Osteocyte (in vitro differentiated cells): ENCODE measurements around the gene NDUFB2. TPM values are rescaled to one million over a fixed set of nuclear protein-coding genes. Genes with fewer than 3 reads are reported as not detected.
"Not testable (repeated sequence)": the region's sequence is repeated elsewhere in the genome, so short reads cannot be mapped to it uniquely, and the experiment has no call there.

Experiments
- DNase-seq: peaks from one replicate; pipeline ENCODE4 v3.0.0; 2021; ENCODE audit warnings: mixed read lengths; ENCODE audit not compliant: unreplicated experiment; ENCODE audit errors: extremely low spot score
- H3K27ac Mint-ChIP-seq: one replicate; pipeline ENCODE4 v1.8.0; 2021; ENCODE audit warnings: mild to moderate bottlenecking, mixed read lengths; ENCODE audit not compliant: unreplicated experiment
- H3K27me3 Mint-ChIP-seq: one replicate; pipeline ENCODE4 v1.8.0; 2021; ENCODE audit warnings: mixed read lengths; ENCODE audit not compliant: unreplicated experiment
- H3K36me3 Mint-ChIP-seq: one replicate; pipeline ENCODE4 v1.8.0; 2021; ENCODE audit warnings: mixed read lengths; ENCODE audit not compliant: unreplicated experiment
- H3K4me1 Mint-ChIP-seq: one replicate; pipeline ENCODE4 v1.8.0; 2021; ENCODE audit warnings: mixed read lengths; ENCODE audit not compliant: unreplicated experiment
- H3K4me3 Mint-ChIP-seq: one replicate; pipeline ENCODE4 v1.8.0; 2021; ENCODE audit warnings: mild to moderate bottlenecking, moderate library complexity, mixed read lengths; ENCODE audit not compliant: unreplicated experiment
- H3K9me3 Mint-ChIP-seq: one replicate; pipeline ENCODE4 v1.8.0; 2021; ENCODE audit warnings: mixed read lengths; ENCODE audit not compliant: unreplicated experiment
- CTCF ChIP-seq: fragments of 200-600 bp; sonication (generic); IDR thresholded peaks from 2 replicates; pipeline ENCODE4 v1.5.0; 2021; ENCODE audit warnings: antibody characterized with exemption, mild to moderate bottlenecking, moderate library complexity
- total RNA-seq: library from RNA; stranded (reverse); gene quantifications from 2 replicates; pipeline ENCODE4 v1.2.1, GENCODE V29; 2021

The NDUFB2 gene
- total RNA-seq, 1 donor from 2014 or later: 184 TPM

GRCh38 chr7:140674899-140675701 lies 21.4 kb upstream of the NDUFB2 start:
- H3K4me3 Mint-ChIP-seq: peak overlapping the region; percentile 30
- peaks cover 30% of the 10 kb centered on the region for H3K4me1 Mint-ChIP-seq

GRCh38 chr7:140675726-140676125 lies 20.8 kb upstream of the NDUFB2 start:
- peaks cover 30% of the 10 kb centered on the region for H3K4me1 Mint-ChIP-seq
- DNase-seq: no peak
- no peaks in the 10 kb centered on the region for H3K27me3 Mint-ChIP-seq
- no peak overlapping the region for H3K4me3 Mint-ChIP-seq
- no peaks in the 10 kb centered on the region for H3K9me3 Mint-ChIP-seq
- TF ChIP-seq CTCF: no peak
- H3K27ac Mint-ChIP-seq: peak overlapping the region; percentile 11
- peaks cover 23% of the 10 kb centered on the region for H3K36me3 Mint-ChIP-seq

More at GRCh38 chr7:140674899-140675701, 21.4 kb upstream of the NDUFB2 start:
- DNase-seq: no peak
- Mint-ChIP-seq H3K27me3 (no peaks in the 10 kb centered on the region), H3K36me3 (peaks cover 17% of the 10 kb centered on the region), H3K27ac (peak overlapping the region; percentile 11), H3K9me3 (no peaks in the 10 kb centered on the region)
- TF ChIP-seq CTCF: peak; percentile 64

GRCh38 chr7:140676306-140676705 lies 20.2 kb upstream of the NDUFB2 start:
- no peak for TF ChIP-seq CTCF
- no peaks in the 10 kb centered on the region for H3K27me3 Mint-ChIP-seq
- DNase-seq: no peak
- H3K9me3 Mint-ChIP-seq: no peaks in the 10 kb centered on the region
- peak overlapping the region; percentile 54 for H3K27ac Mint-ChIP-seq
- H3K4me1 Mint-ChIP-seq: peaks cover 30% of the 10 kb centered on the region
- H3K36me3 Mint-ChIP-seq: peaks cover 26% of the 10 kb centered on the region
- no peak overlapping the region for H3K4me3 Mint-ChIP-seq

GRCh38 chr7:140676956-140677355 lies 19.6 kb upstream of the NDUFB2 start:
- not testable (repeated sequence) for H3K27me3 Mint-ChIP-seq, H3K9me3 Mint-ChIP-seq, DNase-seq, H3K27ac Mint-ChIP-seq, H3K4me3 Mint-ChIP-seq
- Mint-ChIP-seq H3K36me3 (peaks cover 26% of the 10 kb centered on the region), H3K4me1 (peaks cover 30% of the 10 kb centered on the region)

- Mint-ChIP-seq H3K9me3 (no peaks in the 10 kb centered on the region), H3K4me3 (no peak overlapping the region), H3K27ac (no peak overlapping the region), H3K4me1 (peaks cover 24% of the 10 kb centered on the region), H3K27me3 (no peaks in the 10 kb centered on the region), H3K36me3 (peaks cover 26% of the 10 kb centered on the region)
- no peak for TF ChIP-seq CTCF
- DNase-seq: no peak
Measured at GRCh38 chr7:140677496-140677895, 19.0 kb upstream of the NDUFB2 start.
